Mesenchymal stem cell (in vitro differentiated cells and primary cell): ENCODE measurements around the gene MAP4K4.
A peak's percentile ranks its signal among the peaks of the same experiment; 100 is the strongest.

ENCODE experiments used
- DNase-seq: peaks from one replicate; pipeline ENCODE4 v3.0.0-alpha.2; 2013
- H2AFZ ChIP-seq: one replicate; pipeline ENCODE4 v1.6.1; 2013; ENCODE audit warnings: low read depth, mild to moderate bottlenecking, control low read depth, inconsistent platforms, low read length, moderate library complexity
- H2AK5ac ChIP-seq: 2 replicates; pipeline ENCODE4 v1.6.1; 2013; ENCODE audit warnings: low read length, moderate library complexity, mild to moderate bottlenecking, inconsistent platforms; ENCODE audit not compliant: severe bottlenecking
- H2BK120ac ChIP-seq: one replicate; pipeline ENCODE4 v1.6.1; 2013; ENCODE audit warnings: low read depth, mild to moderate bottlenecking, inconsistent platforms, low read length, moderate library complexity
- H2BK12ac ChIP-seq, 2 experiments: one replicate each; pipeline ENCODE4 v1.6.1; 2013; ENCODE audit warnings: inconsistent platforms in 2 of 2, low read length in 2 of 2, mild to moderate bottlenecking in 2 of 2, moderate library complexity in 2 of 2, control low read depth in 1 of 2
- H2BK15ac ChIP-seq: one replicate; pipeline ENCODE4 v1.6.1; 2013; ENCODE audit warnings: mild to moderate bottlenecking, low read depth, inconsistent platforms; ENCODE audit not compliant: poor library complexity, severe bottlenecking
- H2BK5ac ChIP-seq: 2 replicates; pipeline ENCODE4 v1.6.1; 2013; ENCODE audit warnings: low read depth, mild to moderate bottlenecking, low read length, control low read depth, inconsistent platforms; ENCODE audit not compliant: poor library complexity, severe bottlenecking
- H3K14ac ChIP-seq, 2 experiments: one replicate each; pipeline ENCODE4 v1.6.1; 2013; ENCODE audit warnings: inconsistent platforms in 2 of 2, low read length in 2 of 2, control low read depth in 1 of 2, mild to moderate bottlenecking in 1 of 2, moderate library complexity in 1 of 2
- H3K18ac ChIP-seq, 2 experiments: one replicate each; pipeline ENCODE4 v1.6.1; 2013; ENCODE audit warnings: inconsistent platforms in 2 of 2, low read length in 2 of 2, control low read depth in 1 of 2, low read depth in 1 of 2, mild to moderate bottlenecking in 1 of 2
- H3K23ac ChIP-seq, 2 experiments: one replicate each; pipeline ENCODE4 v1.6.1; 2013; ENCODE audit warnings: inconsistent platforms in 2 of 2, low read length in 2 of 2, mild to moderate bottlenecking in 2 of 2, moderate library complexity in 2 of 2, control low read depth in 1 of 2
- H3K27ac ChIP-seq: 2 replicates; pipeline ENCODE4 v1.5.1; 2013; ENCODE audit warnings: mild to moderate bottlenecking, moderate library complexity, low read length, control low read depth, inconsistent platforms; ENCODE audit not compliant: poor library complexity, severe bottlenecking
- H3K27me3 ChIP-seq, 2 experiments: 2 replicates each; pipeline versions ENCODE4 v1.6.1 to v1.7.0; 2013; ENCODE audit warnings: low read length in 2 of 2, mild to moderate bottlenecking in 2 of 2, moderate library complexity in 2 of 2, control low read depth in 1 of 2, inconsistent platforms in 1 of 2; ENCODE audit not compliant: control insufficient read depth in 1 of 2, insufficient read depth in 1 of 2
- H3K36me3 ChIP-seq, 2 experiments: 2 replicates each; pipeline versions ENCODE4 v1.6.1 to v1.7.0; 2013; ENCODE audit warnings: low read length in 2 of 2, control low read depth in 1 of 2, inconsistent platforms in 1 of 2, low read depth in 1 of 2, mild to moderate bottlenecking in 1 of 2; ENCODE audit not compliant: insufficient read depth in 2 of 2, control insufficient read depth in 1 of 2
- H3K4ac ChIP-seq, 2 experiments: one replicate each; pipeline ENCODE4 v1.6.1; 2013; ENCODE audit warnings: inconsistent platforms in 2 of 2, low read length in 2 of 2, mild to moderate bottlenecking in 2 of 2, moderate library complexity in 2 of 2, control low read depth in 1 of 2, low read depth in 1 of 2
- H3K4me1 ChIP-seq: 2 replicates; pipeline ENCODE4 v1.6.1; 2013; ENCODE audit warnings: low read depth, low read length, control low read depth; ENCODE audit not compliant: control insufficient read depth, insufficient read depth
- H3K4me2 ChIP-seq: 2 replicates; pipeline ENCODE4 v1.6.1; 2013; ENCODE audit warnings: low read length, mild to moderate bottlenecking, inconsistent platforms; ENCODE audit not compliant: poor library complexity, severe bottlenecking
- H3K4me3 ChIP-seq, 2 experiments: 2 replicates each; pipeline versions ENCODE4 v1.5.1 to v1.7.0; 2013; ENCODE audit warnings: low read length in 2 of 2, mild to moderate bottlenecking in 2 of 2, control low read depth in 1 of 2, low read depth in 1 of 2; ENCODE audit not compliant: insufficient read depth in 1 of 2
- H3K79me1 ChIP-seq: replicated peaks from 2 replicates; pipeline ENCODE4 v1.6.1; 2013; ENCODE audit warnings: mild to moderate bottlenecking, control low read depth, low read length, inconsistent platforms; ENCODE audit not compliant: poor library complexity, severe bottlenecking
- H3K9ac ChIP-seq: 2 replicates; pipeline ENCODE4 v1.7.0; 2013; ENCODE audit warnings: mild to moderate bottlenecking, low read length, moderate library complexity
- H3K9me3 ChIP-seq: 2 replicates; pipeline ENCODE4 v1.7.0; 2013; ENCODE audit warnings: mild to moderate bottlenecking, low read length; ENCODE audit not compliant: control insufficient read depth
- H4K8ac ChIP-seq: one replicate; pipeline ENCODE4 v1.6.1; 2013; ENCODE audit warnings: inconsistent platforms, mild to moderate bottlenecking, low read length, moderate library complexity
- H4K91ac ChIP-seq: one replicate; pipeline ENCODE4 v1.6.1; 2013; ENCODE audit warnings: mild to moderate bottlenecking, low read length, inconsistent platforms
- WGBS: methylation state at CpG from one replicate; pipeline ENCODE4 v1.1.7; 2013; ENCODE audit warnings: mixed read lengths; 5-methylcytosine and 5-hydroxymethylcytosine counted together

Gene MAP4K4

GRCh38 chr2:101873543-101873942, 176.0 kb downstream of the MAP4K4 start:
- Histone ChIP-seq H2AK5ac (no peak overlapping the region), H3K36me3 (peaks cover 34 to 100% of the 10 kb centered on the region in 2 experiments), H2BK120ac (no peak overlapping the region), H2BK12ac (no peak overlapping the region), H3K14ac (no peak overlapping the region), H4K8ac (no peak overlapping the region), H3K79me1 (peaks cover 17% of the 10 kb centered on the region), H3K27ac (no peak overlapping the region), H3K4me2 (no peak overlapping the region), H4K91ac (no peak overlapping the region), H2AFZ (no peak overlapping the region), H3K18ac (no peak overlapping the region), H3K4ac (no peak overlapping the region), H2BK5ac (no peak overlapping the region), H3K9ac (peak overlapping the region; percentile 12), H3K4me3 (no peak overlapping the region), H3K27me3 (no peaks in the 10 kb centered on the region), H3K9me3 (no peaks in the 10 kb centered on the region), H3K4me1 (no peaks in the 10 kb centered on the region), H2BK15ac (no peak overlapping the region), H3K23ac (no peak overlapping the region)
- peak; percentile 19 for DNase-seq
- 100% methylated on average over 1 of the region's 3 CpGs for WGBS

- Histone ChIP-seq H3K4me3 (no peak overlapping the region), H2AK5ac (no peak overlapping the region), H2BK120ac (no peak overlapping the region), H3K23ac (no peak overlapping the region), H3K9ac (peak overlapping the region; percentile 12), H2BK12ac (no peak overlapping the region), H4K91ac (no peak overlapping the region), H2AFZ (no peak overlapping the region), H3K9me3 (no peaks in the 10 kb centered on the region), H3K27me3 (no peaks in the 10 kb centered on the region), H3K18ac (no peak overlapping the region), H3K36me3 (peaks cover 32 to 99% of the 10 kb centered on the region in 2 experiments), H2BK5ac (no peak overlapping the region), H3K4me2 (no peak overlapping the region), H2BK15ac (no peak overlapping the region), H3K4me1 (peaks cover 1% of the 10 kb centered on the region), H3K14ac (no peak overlapping the region), H4K8ac (no peak overlapping the region), H3K79me1 (peaks cover 17% of the 10 kb centered on the region), H3K27ac (no peak overlapping the region), H3K4ac (no peak overlapping the region)
- DNase-seq, result no peak
- 100% methylated on average over 3 of the region's 3 CpGs for WGBS
These were observed 176.6 kb downstream of the MAP4K4 start for GRCh38 chr2:101874069-101874468.

GRCh38 chr2:101879466-101879865, 182.0 kb downstream of the MAP4K4 start:
- Histone ChIP-seq H3K4ac (no peak overlapping the region), H2BK12ac (no peak overlapping the region), H3K9ac (peak overlapping the region; percentile 52), H3K79me1 (peaks cover 13% of the 10 kb centered on the region), H2BK15ac (no peak overlapping the region), H3K4me3 (no peak overlapping the region), H2BK5ac (no peak overlapping the region), H4K91ac (no peak overlapping the region), H3K23ac (no peak overlapping the region), H2AK5ac (no peak overlapping the region), H3K27me3 (no peaks in the 10 kb centered on the region), H4K8ac (no peak overlapping the region), H3K18ac (no peak overlapping the region), H3K4me1 (peaks cover 1% of the 10 kb centered on the region), H3K14ac (no peak overlapping the region), H3K4me2 (no peak overlapping the region), H3K27ac (no peak overlapping the region), H3K9me3 (no peaks in the 10 kb centered on the region), H2BK120ac (no peak overlapping the region), H2AFZ (no peak overlapping the region), H3K36me3 (peaks cover 20 to 97% of the 10 kb centered on the region in 2 experiments)
- no peak for DNase-seq

DNA sequence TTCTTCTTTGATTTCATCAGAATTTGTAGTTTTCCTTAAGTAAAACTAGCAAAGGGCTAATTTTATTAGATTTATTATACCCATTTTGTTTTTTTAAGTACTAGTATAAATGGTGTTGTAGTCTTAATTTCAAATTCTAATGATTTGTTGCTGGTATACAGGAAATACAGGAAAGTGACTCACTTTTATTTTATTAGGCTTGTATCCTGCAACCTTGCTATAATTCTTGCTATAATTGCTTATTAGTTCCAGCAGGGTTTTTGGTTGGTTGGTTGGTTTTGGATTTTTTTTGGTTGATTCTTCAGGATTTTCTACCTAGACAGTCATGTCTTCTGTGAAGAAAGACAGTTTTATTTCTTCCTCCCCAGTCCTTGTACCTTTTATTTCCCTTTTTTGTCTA, 183.6 kb downstream of the MAP4K4 start:
- Histone ChIP-seq H4K8ac (no peak overlapping the region), H3K27me3 (no peaks in the 10 kb centered on the region), H2BK120ac (no peak overlapping the region), H2BK12ac (no peak overlapping the region), H2BK5ac (no peak overlapping the region), H3K23ac (no peak overlapping the region), H3K79me1 (peaks cover 13% of the 10 kb centered on the region), H3K4me1 (peaks cover 1% of the 10 kb centered on the region), H3K18ac (no peak overlapping the region), H2AFZ (no peak overlapping the region), H3K4me2 (no peak overlapping the region), H3K4me3 (no peak overlapping the region), H3K36me3 (peaks cover 17 to 97% of the 10 kb centered on the region in 2 experiments), H4K91ac (no peak overlapping the region), H3K9ac (peak overlapping the region; percentile 24), H3K4ac (no peak overlapping the region), H3K14ac (no peak overlapping the region), H2BK15ac (no peak overlapping the region), H2AK5ac (no peak overlapping the region), H3K9me3 (no peaks in the 10 kb centered on the region), H3K27ac (no peak overlapping the region)
- DNase-seq, result no peak
